HCT116 (cell line): Measurements from ENCODE around the gene CBFA2T3. TPM values are rescaled to one million over a fixed set of nuclear protein-coding genes. Genes with fewer than 3 reads are reported as not detected.

Experiments used
- ATAC-seq: fragments of 200-7000 bp; cut with Tn5 transposase; 2 replicates; pipeline ENCODE4 v1.9.1; 2020; ENCODE audit warnings: mild to moderate bottlenecking, moderate library complexity
- BruUV-seq: library from RNA; stranded (reverse); fragments of 400-500 nt; replicated peaks from 2 replicates; lab custom pipeline; 2021; lab: Mats Ljungman, UMichigan
- CTCF ChIA-PET: fragments of 300-600 bp; sonication (Branson Sonifier 250); formaldehyde crosslinking; loops from one replicate; lab custom pipeline; 2021; ENCODE audit warnings: antibody characterized with exemption; lab: Charles Lee
- POLR2A ChIA-PET: fragments of 300-600, 350-600 bp; sonication (Branson Sonifier 250); formaldehyde crosslinking; loops from one replicate; lab custom pipeline; 2021; ENCODE audit warnings: antibody characterized with exemption; lab: Charles Lee
- RAD21 ChIA-PET, 2 experiments: fragments of 300-600 bp; sonication (Branson Sonifier 250); formaldehyde crosslinking; loops; one replicate each; lab custom pipeline; 2023; ENCODE audit warnings: low total read pairs in 2 of 2; ENCODE audit not compliant: uncharacterized antibody in 2 of 2, unreplicated experiment in 2 of 2, low non-redundant PET in 1 of 2; lab: Charles Lee
- DNase-seq: peaks from one replicate; pipeline ENCODE4 v3.0.0-alpha.2; 2010; ENCODE audit warnings: low read depth, low spot score
- H2AFZ ChIP-seq: fragments of 200-600 bp; shearing (Covaris generic), sonication (generic); 2 replicates; pipeline ENCODE4 v1.6.1; 2017; ENCODE audit warnings: low read depth, mixed run types, mixed read lengths, antibody characterized with exemption, low read length; ENCODE audit not compliant: poor library complexity, severe bottlenecking
- H3K27ac ChIP-seq: 2 replicates; pipeline ENCODE4 v1.5.1; 2012; ENCODE audit warnings: low read depth, low read length
- H3K27me3 ChIP-seq: fragments of 200-600 bp; sonication (generic); 2 replicates; pipeline ENCODE4 v1.6.1; 2016; ENCODE audit warnings: mixed run types, low read length, mixed read lengths; ENCODE audit not compliant: insufficient read depth
- H3K36me3 ChIP-seq, 2 experiments: fragments of 200-500 bp in 1 of 2; fragments of 200-600 bp in 1 of 2; sonication (Bioruptor generic) in 1 of 2; sonication (generic) in 1 of 2; 2 replicates each; pipeline versions ENCODE4 v1.5.1 to v1.6.1; 2014 to 2016; ENCODE audit warnings: low read length in 2 of 2, inconsistent platforms in 1 of 2, mixed read lengths in 1 of 2, mixed run types in 1 of 2; ENCODE audit not compliant: insufficient read depth in 2 of 2, control insufficient read depth in 1 of 2
- H3K4me1 ChIP-seq, 2 experiments: fragments of 200-600 bp in 1 of 2; sonication (generic) in 1 of 2; 2 replicates each; pipeline versions ENCODE4 v1.5.1 to v1.6.1; 2012 to 2017; ENCODE audit warnings: low read length in 2 of 2, inconsistent platforms in 1 of 2, mild to moderate bottlenecking in 1 of 2, mixed read lengths in 1 of 2, mixed run types in 1 of 2, moderate library complexity in 1 of 2; ENCODE audit not compliant: insufficient read depth in 2 of 2, control insufficient read depth in 1 of 2
- H3K4me2 ChIP-seq: fragments of 200-600 bp; sonication (generic); 2 replicates; pipeline ENCODE4 v1.6.1; 2017; ENCODE audit warnings: mixed run types, low read length, mixed read lengths
- H3K4me3 ChIP-seq, 2 experiments: fragments of 200-600 bp in 1 of 2; sonication (generic) in 1 of 2; replicated peaks in 1 of 2; 2 replicates each; pipeline ENCODE4 v1.5.1; 2011 to 2016; ENCODE audit warnings: low read length in 2 of 2, control low read depth in 1 of 2, low read depth in 1 of 2, mild to moderate bottlenecking in 1 of 2, mixed read lengths in 1 of 2, mixed run types in 1 of 2
- H3K79me2 ChIP-seq: fragments of 200-600 bp; sonication (generic); 2 replicates; pipeline ENCODE4 v1.6.1; 2017; ENCODE audit warnings: mild to moderate bottlenecking, mixed run types, low read length, moderate library complexity, mixed read lengths; ENCODE audit not compliant: insufficient read depth
- H3K9ac ChIP-seq: fragments of 200-600 bp; sonication (generic); 2 replicates; pipeline ENCODE4 v1.6.1; 2016; ENCODE audit warnings: low read length, mixed read lengths
- H3K9me2 ChIP-seq: fragments of 200-600 bp; sonication (generic), shearing (Covaris generic); 2 replicates; pipeline ENCODE4 v1.6.1; 2017; ENCODE audit warnings: mixed run types, mild to moderate bottlenecking, moderate library complexity; ENCODE audit not compliant: insufficient read depth
- H3K9me3 ChIP-seq, 2 experiments: fragments of 200-500 bp in 1 of 2; fragments of 200-600 bp in 1 of 2; sonication (Bioruptor generic) in 1 of 2; sonication (generic) in 1 of 2; 2 replicates each; pipeline ENCODE4 v1.6.1; 2014 to 2017; ENCODE audit warnings: low read length in 2 of 2, mixed read lengths in 2 of 2, inconsistent platforms in 1 of 2, low read depth in 1 of 2, mild to moderate bottlenecking in 1 of 2, mixed run types in 1 of 2, moderate library complexity in 1 of 2; ENCODE audit not compliant: control insufficient read depth in 1 of 2, insufficient read depth in 1 of 2
- H4K20me1 ChIP-seq: fragments of 200-600 bp; sonication (generic), shearing (Covaris generic); 2 replicates; pipeline ENCODE4 v1.6.1; 2017; ENCODE audit warnings: mixed run types, mild to moderate bottlenecking, moderate library complexity; ENCODE audit not compliant: insufficient read depth
- ELF1 ChIP-seq: IDR thresholded peaks from 2 replicates; pipeline ENCODE4 v1.6.1; 2012; ENCODE audit warnings: low read depth, borderline replicate concordance
- EZH2phosphoT487 ChIP-seq: fragments of 200-600 bp; IDR thresholded peaks from 2 replicates; pipeline ENCODE4 v1.6.1; 2018; ENCODE audit warnings: antibody characterized with exemption, borderline replicate concordance
- FOSL1 ChIP-seq: IDR thresholded peaks from 2 replicates; pipeline ENCODE4 v1.6.1; 2012; ENCODE audit warnings: low read depth
- RAD21 ChIP-seq: IDR thresholded peaks from 2 replicates; pipeline ENCODE4 v1.6.1; 2012; ENCODE audit warnings: low read depth, mild to moderate bottlenecking
- SIN3A ChIP-seq: IDR thresholded peaks from 2 replicates; pipeline ENCODE4 v1.6.1; 2012; ENCODE audit warnings: low read depth
- SRF ChIP-seq: IDR thresholded peaks from 2 replicates; pipeline ENCODE4 v1.6.1; 2012; ENCODE audit warnings: low read depth
- ZFX ChIP-seq: fragments of 450-650 bp; IDR thresholded peaks from 2 replicates; pipeline ENCODE4 v1.6.1; 2017
- intact Hi-C: fragments of 100-400 bp; cut with micrococcal nuclease; formaldehyde crosslinking; loops from 2 replicates; pipeline ENCODE4 v1.10.0; 2022
- total RNA-seq: library from RNA; stranded (reverse); gene quantifications from one replicate; pipeline ENCODE4 v1.2.1, GENCODE V29; 2021; ENCODE audit not compliant: unreplicated experiment
- TF ChIP-seq, protein P1 (sequence below): IDR thresholded peaks from 2 replicates; pipeline ENCODE4 v1.6.1; 2012

CBFA2T3 gene
- total RNA-seq, 1 experiment from 2014 or later: 19.1 TPM

DNA sequence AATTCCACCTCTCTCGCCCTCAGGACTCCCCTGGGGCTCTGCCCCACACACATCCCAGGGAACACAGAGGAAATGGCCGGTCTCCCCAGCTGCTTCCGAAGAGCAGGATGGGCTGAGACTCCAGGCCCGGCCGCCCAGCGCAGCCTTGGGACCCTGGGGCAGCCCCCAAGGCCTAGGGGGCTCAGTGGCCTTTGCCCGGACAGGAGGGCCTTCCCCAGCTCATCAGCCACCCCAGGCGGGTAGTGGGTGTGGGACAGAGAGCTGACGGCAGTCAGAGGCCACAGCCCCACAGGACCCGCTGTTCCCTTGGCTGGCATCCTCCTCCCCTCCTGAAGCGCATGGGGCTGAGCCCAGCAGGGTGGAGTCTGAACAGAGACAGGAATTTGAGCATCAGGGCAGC, 6.2 kb upstream of the CBFA2T3 start:
- no peaks in the 10 kb centered on the region for H3K4me1 ChIP-seq
- RAD21 ChIA-PET: no interaction called here
- no peaks in the 10 kb centered on the region for H3K36me3 ChIP-seq
- H3K9me3 ChIP-seq: no peaks in the 10 kb centered on the region
- no peak overlapping the region for H3K4me2 ChIP-seq
- H3K27me3 ChIP-seq: no peaks in the 10 kb centered on the region
- intact Hi-C loops: no loop called here
- no peak for TF ChIP-seq RAD21
- TF ChIP-seq, all 23 proteins: peak for 0
- H3K4me3 ChIP-seq: no peak overlapping the region
- DNase-seq: no peak
- no peak overlapping the region for H3K9ac ChIP-seq
- BruUV-seq: no TSS peak
- no peaks in the 10 kb centered on the region for H3K9me2 ChIP-seq
- CTCF ChIA-PET: no interaction called here
- H3K27ac ChIP-seq: no peak overlapping the region; the same call in 1 of the 2 replicates
- no peaks in the 10 kb centered on the region for H4K20me1 ChIP-seq
- H2AFZ ChIP-seq: no peak overlapping the region
- no peaks in the 10 kb centered on the region for H3K79me2 ChIP-seq
- ATAC-seq: no peak; the same call in 1 of the 2 replicates
- POLR2A ChIA-PET: no interaction called here

- RAD21 ChIA-PET: no interaction called here
- Histone ChIP-seq H3K4me3 (no peak overlapping the region), H3K4me2 (no peak overlapping the region), H3K4me1 (no peaks in the 10 kb centered on the region), H3K27me3 (no peaks in the 10 kb centered on the region), H4K20me1 (no peaks in the 10 kb centered on the region), H3K27ac (no peak overlapping the region), H2AFZ (no peak overlapping the region), H3K9ac (no peak overlapping the region), H3K9me2 (no peaks in the 10 kb centered on the region), H3K36me3 (no peaks in the 10 kb centered on the region), H3K9me3 (no peaks in the 10 kb centered on the region), H3K79me2 (no peaks in the 10 kb centered on the region)
- TF ChIP-seq SIN3A: no peak
- TF ChIP-seq, protein P1, sequence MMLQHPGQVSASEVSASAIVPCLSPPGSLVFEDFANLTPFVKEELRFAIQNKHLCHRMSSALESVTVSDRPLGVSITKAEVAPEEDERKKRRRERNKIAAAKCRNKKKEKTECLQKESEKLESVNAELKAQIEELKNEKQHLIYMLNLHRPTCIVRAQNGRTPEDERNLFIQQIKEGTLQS: no peak
- TF ChIP-seq FOSL1: no peak
- no peak for TF ChIP-seq ELF1
- no peak for TF ChIP-seq EZH2phosphoT487
- no peak for TF ChIP-seq ZFX
- TF ChIP-seq SRF: no peak
- intact Hi-C loops: no loop called here
- CTCF ChIA-PET: no interaction called here
- DNase-seq: no peak
- ATAC-seq: no peak
- POLR2A ChIA-PET: no interaction called here
- BruUV-seq: no TSS peak
Measured at GRCh38 chr16:88982286-88983084, 5.5 kb upstream of the CBFA2T3 start.
